ENCODE measurements around the gene CADM1.
A peak's percentile ranks its signal among the peaks of the same experiment; 100 is the strongest.

Gene CADM1

DNA sequence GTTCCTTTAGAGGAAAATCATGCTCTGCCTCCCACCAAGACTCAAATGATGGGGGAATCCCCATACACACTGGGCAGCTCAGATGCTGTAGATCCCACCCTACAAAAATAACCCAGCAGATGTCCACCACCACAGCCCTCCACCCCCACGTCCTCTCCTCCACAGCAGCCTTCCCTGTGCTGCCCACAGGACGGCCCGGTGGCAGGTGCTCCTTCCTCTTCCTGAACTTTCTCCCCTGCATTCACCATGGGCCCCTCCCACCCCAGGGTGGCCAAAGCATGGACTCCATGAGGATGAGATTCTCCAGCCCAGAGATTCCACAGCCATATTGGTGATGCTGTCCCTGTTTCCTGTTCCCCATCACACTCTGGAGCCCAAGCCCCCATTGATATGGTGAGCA is 368.3 kb downstream of the CADM1 start:
- DNase-seq, result no peak

DNA sequence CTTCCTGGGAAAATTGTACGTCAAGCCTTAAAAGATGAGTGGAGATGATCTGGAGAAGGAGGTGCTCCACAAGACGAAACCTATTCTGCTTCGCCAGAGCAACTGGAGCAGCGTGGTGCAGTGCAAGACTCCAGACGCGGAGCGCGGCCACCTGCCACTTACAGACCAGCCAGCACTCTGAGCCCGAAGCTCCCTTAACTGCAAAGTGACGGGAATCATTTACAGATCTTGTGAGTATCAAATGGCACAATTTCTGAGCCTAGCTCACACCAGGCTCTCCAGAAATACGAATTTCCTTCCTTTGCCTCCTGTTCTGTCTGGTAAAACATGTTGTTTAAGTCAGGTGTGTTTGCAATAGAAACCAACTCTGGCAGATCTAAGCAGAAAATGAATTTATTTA is 369.3 kb downstream of the CADM1 start:
- DNase-seq, result no peak

DNA sequence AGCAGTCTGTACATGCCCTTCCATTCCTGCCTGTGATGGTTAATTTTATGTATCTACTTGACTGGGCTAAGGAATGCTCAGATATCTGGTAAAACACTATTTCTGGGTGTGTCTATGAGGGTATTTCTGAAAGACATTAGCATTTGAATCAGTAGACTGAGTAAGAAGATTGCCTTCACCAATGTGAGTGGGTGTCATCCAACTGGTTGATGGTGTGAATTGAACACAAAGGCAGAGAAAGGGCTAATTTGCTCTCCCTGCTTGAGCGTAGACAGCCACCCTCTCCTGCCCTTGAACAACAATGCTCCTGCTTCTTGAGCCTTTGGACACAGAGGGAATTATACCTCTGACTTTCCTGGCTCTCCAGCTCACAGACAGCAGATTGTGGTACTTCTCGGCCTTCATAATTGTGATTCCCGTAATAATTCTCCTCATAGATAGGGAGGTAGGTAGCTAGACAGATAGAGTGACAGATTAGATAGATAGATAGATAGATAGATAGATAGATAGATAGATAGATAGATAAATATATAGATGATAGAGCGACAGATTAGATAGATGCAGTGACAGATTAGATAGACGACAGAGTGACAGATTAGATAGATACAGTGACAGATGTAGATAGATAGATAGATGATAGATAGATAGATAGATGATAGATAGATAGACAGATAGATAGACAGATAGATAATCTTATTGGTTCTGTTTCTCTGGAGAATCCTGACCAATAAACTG is 370.6 kb downstream of the CADM1 start:
- DNase-seq, result no peak

DNA sequence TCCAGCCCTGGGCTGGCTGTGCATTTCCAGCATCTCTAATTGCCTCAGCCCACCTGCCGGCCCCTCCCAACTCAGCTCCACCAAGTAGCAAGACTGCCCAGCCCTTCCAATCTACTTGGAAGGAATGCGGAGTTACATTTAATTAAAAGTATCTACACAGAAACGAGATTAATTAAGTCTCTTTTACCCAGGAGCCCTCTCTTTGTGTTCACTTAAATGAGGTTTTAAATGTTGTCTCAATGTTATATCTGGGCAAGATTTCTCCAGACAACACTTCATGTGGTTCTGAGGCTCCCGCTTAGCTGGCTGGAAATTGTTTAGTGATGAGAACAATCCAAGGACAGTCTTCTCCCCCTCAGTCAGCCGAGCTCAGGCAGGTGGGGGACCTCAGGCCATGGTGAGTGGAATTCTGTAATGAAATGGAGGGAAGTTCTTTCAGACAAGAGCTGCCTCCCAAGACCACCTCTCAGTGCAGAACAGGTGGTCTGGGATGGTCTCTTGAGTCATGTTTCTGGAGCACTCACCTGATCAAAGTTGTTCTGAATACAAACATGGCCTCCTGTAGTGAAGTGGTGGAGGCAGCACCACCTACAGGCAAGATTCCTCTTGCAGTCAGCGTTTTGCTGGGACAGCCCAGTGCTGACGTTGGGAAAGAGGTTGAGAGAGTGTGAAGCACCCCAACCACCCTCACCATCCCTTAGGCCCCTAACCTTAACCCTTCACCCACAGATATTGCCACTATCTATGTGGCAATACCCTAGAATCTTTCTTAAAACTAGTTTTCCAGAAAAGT is 371.6 kb downstream of the CADM1 start:
- DNase-seq, result peak; percentile 21

DNA sequence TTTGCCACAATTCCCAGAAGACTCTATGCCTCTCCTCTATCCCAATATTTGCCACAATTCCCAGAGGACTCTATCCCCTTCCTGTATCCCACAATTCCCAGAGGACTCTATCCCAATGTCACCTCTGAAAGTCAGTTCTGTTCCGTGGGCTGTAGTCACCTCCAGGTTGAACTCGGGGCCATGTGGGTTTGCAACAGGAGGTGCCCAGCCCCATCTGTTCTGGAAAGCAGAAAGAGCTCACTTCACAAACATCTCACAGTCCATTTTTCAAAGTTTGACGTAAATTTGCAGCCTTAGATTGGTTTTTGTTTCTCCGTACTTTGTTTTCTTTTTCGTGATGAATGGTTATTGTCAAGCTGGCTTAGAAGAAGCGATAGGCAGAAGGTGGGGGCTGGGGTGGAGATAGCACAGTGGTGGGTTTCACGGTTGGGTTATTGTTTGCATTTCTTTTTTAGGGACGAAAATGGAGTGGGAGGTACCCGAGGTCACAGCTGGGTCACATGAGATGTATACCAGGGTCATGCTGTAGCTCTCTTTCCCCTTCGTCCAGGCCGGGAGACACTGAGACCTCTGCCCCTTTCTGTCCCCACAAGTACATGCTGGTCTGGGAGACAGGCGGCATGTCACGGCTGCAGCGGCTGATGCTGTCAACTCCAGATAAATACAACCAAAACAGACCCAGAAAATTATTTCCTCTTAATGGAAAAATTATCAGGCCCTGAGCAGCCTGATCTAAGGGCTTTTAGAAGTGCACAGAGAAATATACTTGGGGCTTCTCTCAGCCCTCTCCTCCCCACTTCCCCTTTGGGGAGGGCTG is 374.5 kb downstream of the CADM1 start:
- no peak for DNase-seq

DNA sequence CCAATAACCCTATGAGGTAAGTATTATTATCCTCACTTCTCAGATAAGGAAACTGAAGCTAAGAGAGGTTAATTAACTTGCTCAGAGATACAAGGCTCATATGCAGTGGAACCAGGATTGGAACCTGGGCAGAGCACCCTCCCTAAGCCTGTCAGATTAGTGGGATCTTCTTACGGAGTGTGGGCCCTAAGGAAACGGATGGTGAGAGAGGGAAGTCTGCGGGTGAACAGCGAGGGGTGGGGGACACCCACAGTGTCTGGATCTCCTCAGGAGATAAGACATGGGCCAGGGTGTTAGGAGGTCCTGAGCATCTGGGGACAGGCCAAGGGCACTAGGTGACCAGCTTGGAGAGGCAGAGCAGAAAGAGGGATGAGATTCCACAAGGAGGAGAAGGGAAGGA is 376.0 kb downstream of the CADM1 start:
- no peak for DNase-seq

DNA sequence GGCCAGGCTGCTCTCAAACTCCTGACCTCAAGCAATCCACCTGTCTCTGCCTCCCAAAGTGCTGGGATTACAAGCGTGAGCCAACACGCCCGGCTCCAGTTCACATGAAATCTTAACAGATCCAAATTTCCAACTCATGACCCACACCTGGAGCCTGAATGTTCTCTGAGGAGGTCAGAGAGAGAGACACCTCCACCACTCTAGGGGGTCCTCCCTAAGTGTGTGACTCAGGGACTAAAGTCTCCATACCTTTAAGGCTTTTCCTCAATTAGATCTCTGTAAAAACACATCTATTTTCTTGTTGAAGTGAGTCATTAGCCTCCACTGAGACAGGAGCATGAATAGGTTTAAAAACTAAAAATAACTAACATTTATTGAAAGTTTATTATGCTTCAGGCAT is 376.4 kb downstream of the CADM1 start:
- no peak for DNase-seq

DNA sequence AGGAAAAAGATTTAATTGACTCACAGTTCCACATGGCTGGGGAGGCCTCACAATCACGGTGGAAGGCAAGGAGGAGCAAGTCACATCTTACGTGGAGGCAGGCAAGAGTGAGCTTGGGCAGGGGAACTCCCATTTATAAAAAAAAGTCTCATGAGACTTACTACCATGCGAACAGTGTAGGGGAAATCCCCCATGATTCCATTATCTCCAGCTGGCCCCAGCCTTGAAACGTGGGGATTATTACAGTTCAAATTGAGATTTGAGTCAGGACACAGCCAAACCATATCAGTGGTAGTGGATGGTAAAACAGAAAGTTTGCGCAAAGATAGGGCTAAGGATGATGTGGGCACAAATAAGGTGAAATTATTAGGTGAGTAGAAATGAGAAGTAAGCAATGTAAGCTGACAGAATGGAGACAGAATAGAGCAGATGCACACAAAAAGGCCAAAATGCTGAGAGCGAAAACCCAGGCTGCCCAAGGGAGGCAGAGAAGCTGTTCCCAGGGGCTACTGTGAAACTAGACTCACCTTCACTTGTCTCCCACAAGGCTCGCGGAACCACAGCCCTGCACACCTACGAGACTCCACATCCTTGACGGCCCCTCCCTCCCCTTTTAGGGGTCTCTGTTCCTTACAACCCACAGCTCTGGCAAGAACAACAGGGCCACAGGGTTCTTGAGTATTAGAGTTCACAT is 377.6 kb downstream of the CADM1 start:
- DNase-seq, result no peak

DNA sequence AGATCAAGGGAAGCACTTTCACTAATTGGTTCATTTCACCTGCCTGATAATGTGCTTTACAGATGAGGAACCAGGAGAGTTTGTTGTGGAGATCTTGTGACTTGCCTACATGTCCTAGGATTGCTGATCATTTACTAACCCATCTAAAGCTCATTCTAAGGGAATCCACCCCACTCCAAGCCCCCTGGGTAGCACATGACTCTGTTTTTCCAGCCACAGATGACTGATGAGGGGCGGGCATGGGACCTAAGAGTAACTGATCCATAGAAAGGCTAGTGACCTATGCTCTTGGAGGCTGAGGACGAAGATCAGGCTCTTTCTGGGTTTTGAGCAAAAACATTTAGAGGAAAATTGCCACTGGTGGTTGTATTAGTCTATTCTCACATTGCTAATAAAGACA is 378.1 kb downstream of the CADM1 start:
- no peak for DNase-seq

DNA sequence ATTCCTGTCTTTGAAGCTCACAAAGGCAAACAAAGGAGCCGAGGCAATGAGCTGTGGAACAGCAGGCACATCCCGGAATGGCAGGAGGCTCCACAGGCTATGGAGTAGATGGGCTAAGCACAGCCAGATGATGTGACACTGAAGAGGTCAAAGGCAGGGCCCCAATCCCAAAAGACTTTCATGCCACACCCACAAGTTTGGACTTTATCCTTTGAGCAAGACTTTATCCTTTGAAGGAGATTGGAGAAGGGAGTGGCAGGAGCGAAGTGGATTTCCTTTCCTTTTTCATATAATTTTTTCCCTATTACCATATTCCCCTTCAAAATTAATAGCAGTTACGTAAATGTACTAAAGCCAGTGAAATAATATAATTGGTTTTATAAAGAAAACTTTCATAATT is 379.4 kb downstream of the CADM1 start:
- no peak for DNase-seq

DNA sequence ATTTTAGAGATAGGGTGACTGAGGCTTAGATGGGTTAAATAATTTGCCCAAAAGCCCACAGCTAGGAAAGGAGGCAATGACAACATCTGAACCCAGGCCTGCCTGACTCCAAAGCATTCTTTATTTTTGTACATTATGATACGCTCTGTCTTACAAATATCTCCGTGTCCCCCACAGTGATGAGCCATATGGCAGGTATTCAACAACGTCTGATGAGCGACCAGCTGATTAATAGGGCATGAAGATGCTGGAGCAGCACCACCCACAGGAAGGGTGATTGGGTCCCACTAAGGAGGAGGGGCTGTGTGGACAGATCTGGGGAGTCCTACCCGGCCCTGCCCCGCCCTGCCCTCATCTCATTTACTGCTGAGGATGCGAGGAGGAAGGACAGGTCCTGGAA is 380.6 kb downstream of the CADM1 start:
- no peak for DNase-seq

DNA sequence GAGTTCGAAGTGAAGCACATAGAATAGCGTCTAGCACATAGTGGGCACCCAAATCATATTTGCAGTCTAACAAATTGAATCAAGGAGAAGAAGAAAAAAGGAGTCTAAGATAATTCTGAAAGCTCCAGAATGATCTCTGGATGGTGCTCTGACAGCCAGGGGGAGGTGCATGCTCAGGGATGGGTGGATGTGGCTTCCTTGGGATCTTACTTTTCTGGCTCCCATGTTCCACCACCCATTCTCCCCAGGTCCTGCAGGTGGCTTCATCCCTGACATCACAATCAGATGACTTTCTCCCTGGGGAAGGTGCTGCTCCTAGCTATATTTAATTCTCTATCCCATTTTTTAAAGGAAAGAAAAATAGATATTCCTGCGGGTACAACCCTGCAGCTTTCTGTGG is 381.9 kb downstream of the CADM1 start:
- no peak for DNase-seq

All from NCI-H526 treated with DMSO at 0.1 percent for 48 hours (cell line).